GM12878 (cell line): Measurements from ENCODE around the gene STAMBPL1. TPM values are rescaled to one million over a fixed set of nuclear protein-coding genes. Genes with fewer than 3 reads are reported as not detected.

Experiments used
- ATAC-seq: fragments of 200-7000 bp; cut with Tn5 transposase; 3 replicates; pipeline ENCODE4 v1.9.1; 2020; ENCODE audit warnings: mild to moderate bottlenecking, moderate library complexity
- BruUV-seq: library from RNA; stranded (reverse); fragments of 400-500 nt; replicated peaks from 2 replicates; lab custom pipeline; 2021; lab: Mats Ljungman, UMichigan
- CTCF ChIA-PET: fragments of 300-600 bp; sonication (Branson Sonifier 250); formaldehyde crosslinking; extraction: SDS; loops from one replicate; lab custom pipeline; 2021; ENCODE audit warnings: inconsistent platforms; lab: Yijun Ruan, JAX
- POLR2A ChIA-PET: fragments of 350-600 bp; formaldehyde crosslinking; extraction: SDS; loops from one replicate; lab custom pipeline; 2021; ENCODE audit warnings: inconsistent platforms; lab: Charles Lee
- RAD21 ChIA-PET: fragments of 300-600 bp; sonication (Branson Sonifier 250); formaldehyde crosslinking; loops from one replicate; lab custom pipeline; 2023; ENCODE audit warnings: antibody characterized with exemption; ENCODE audit not compliant: unreplicated experiment; lab: Charles Lee
- SMC1A ChIA-PET: fragments of 300-600 bp; sonication (Branson Sonifier 250); formaldehyde crosslinking; loops from one replicate; lab custom pipeline; 2023; ENCODE audit not compliant: unreplicated experiment, uncharacterized antibody; lab: Charles Lee
- DNase-seq: peaks from one replicate; pipeline ENCODE4 v3.0.0-alpha.2; 2011; ENCODE audit warnings: low read depth, low spot score
- FAIRE-seq: peaks from 3 replicates; lab custom pipeline; 2011; peaks lifted over from hg19 to GRCh38; lab: Jason Lieb, UNC
- H2AFZ ChIP-seq: 2 replicates; pipeline ENCODE4 v1.6.0; 2011; ENCODE audit warnings: low read depth, low read length, control low read depth; ENCODE audit not compliant: control insufficient read depth
- H3K27ac ChIP-seq: 2 replicates; pipeline ENCODE4 v1.5.1; 2011; ENCODE audit warnings: control low read depth; ENCODE audit not compliant: control insufficient read depth, insufficient read depth
- H3K27me3 ChIP-seq, 2 experiments: replicated peaks in 1 of 2; 2 replicates each; pipeline versions ENCODE4 v1.6.0 to v1.6.1; 2011; ENCODE audit warnings: low read length in 1 of 2; ENCODE audit not compliant: control insufficient read depth in 2 of 2, insufficient read depth in 2 of 2
- H3K36me3 ChIP-seq, 2 experiments: 2 replicates each; pipeline ENCODE4 v1.5.1; 2011; ENCODE audit warnings: low read length in 1 of 2; ENCODE audit not compliant: control insufficient read depth in 2 of 2, insufficient read depth in 2 of 2
- H3K4me1 ChIP-seq: 2 replicates; pipeline ENCODE4 v1.6.1; 2011; ENCODE audit warnings: mild to moderate bottlenecking, low read length, moderate library complexity, mixed read lengths; ENCODE audit not compliant: control insufficient read depth, insufficient read depth
- H3K4me2 ChIP-seq: 2 replicates; pipeline ENCODE4 v1.6.0; 2011; ENCODE audit warnings: control low read depth; ENCODE audit not compliant: control insufficient read depth, insufficient read depth
- H3K4me3 ChIP-seq: fragments of 200-600 bp; sonication (generic); 2 replicates; pipeline ENCODE4 v1.5.1; 2016
- H3K79me2 ChIP-seq: 2 replicates; pipeline ENCODE4 v1.6.0; 2011; ENCODE audit warnings: low read length; ENCODE audit not compliant: control insufficient read depth, insufficient read depth
- H3K9ac ChIP-seq: 2 replicates; pipeline ENCODE4 v1.8.0; 2011; ENCODE audit warnings: low read length, control low read depth, mixed read lengths; ENCODE audit not compliant: control insufficient read depth, insufficient read depth
- H3K9me3 ChIP-seq: replicated peaks from 3 replicates; pipeline ENCODE4 v1.5.1; 2011; ENCODE audit warnings: mild to moderate bottlenecking, low read length; ENCODE audit not compliant: control insufficient read depth, insufficient read depth
- H4K20me1 ChIP-seq: 2 replicates; pipeline ENCODE4 v1.6.0; 2011; ENCODE audit not compliant: control insufficient read depth, insufficient read depth
- CREB1 ChIP-seq: IDR thresholded peaks from 2 replicates; pipeline ENCODE4 v1.6.1; 2012; ENCODE audit warnings: low read depth, mild to moderate bottlenecking, inconsistent platforms
- FOXK2 ChIP-seq: fragments of 450-650 bp; IDR thresholded peaks from 2 replicates; pipeline ENCODE4 v1.6.1; 2017; ENCODE audit warnings: mild to moderate bottlenecking, moderate library complexity
- GABPA ChIP-seq: IDR thresholded peaks from 2 replicates; pipeline ENCODE4 v1.6.1; 2014; ENCODE audit warnings: antibody characterized with exemption, low read depth, mild to moderate bottlenecking, inconsistent platforms
- MAX ChIP-seq: IDR thresholded peaks from 2 replicates; pipeline ENCODE4 v1.6.1; 2012; ENCODE audit warnings: low read depth, low read length, improper control_type of control experiment
- NFYA ChIP-seq: IDR thresholded peaks from 2 replicates; pipeline ENCODE4 v1.6.1; 2011; ENCODE audit warnings: low read depth, mild to moderate bottlenecking, low read length, improper control_type of control experiment, borderline replicate concordance
- RAD21 ChIP-seq: IDR thresholded peaks from 2 replicates; pipeline ENCODE4 v1.6.1; 2011; ENCODE audit warnings: mild to moderate bottlenecking, low read depth, low read length, moderate library complexity; ENCODE audit not compliant: insufficient read depth
- RAD51 ChIP-seq: fragments of 450-650 bp; IDR thresholded peaks from 2 replicates; pipeline ENCODE4 v1.6.1; 2016; ENCODE audit warnings: moderate library complexity, mild to moderate bottlenecking, inconsistent platforms
- TAF1 ChIP-seq: IDR thresholded peaks from 2 replicates; pipeline ENCODE4 v1.6.1; 2011; ENCODE audit warnings: mild to moderate bottlenecking, low read depth, low read length, borderline replicate concordance
- TARDBP ChIP-seq: IDR thresholded peaks from 2 replicates; pipeline ENCODE4 v1.6.1; 2016; ENCODE audit warnings: borderline replicate concordance
- ZNF207 ChIP-seq: fragments of 450-650 bp; IDR thresholded peaks from 2 replicates; pipeline ENCODE4 v1.6.1; 2014; ENCODE audit warnings: antibody characterized with exemption, mild to moderate bottlenecking, borderline replicate concordance
- ZNF217 ChIP-seq: fragments of 450-650 bp; IDR thresholded peaks from 2 replicates; pipeline ENCODE4 v1.6.1; 2017; ENCODE audit warnings: antibody characterized with exemption, mild to moderate bottlenecking
- ZNF687 ChIP-seq: fragments of 450-650 bp; IDR thresholded peaks from 2 replicates; pipeline ENCODE4 v1.6.1; 2017; ENCODE audit warnings: mild to moderate bottlenecking, moderate library complexity
- ZSCAN29 ChIP-seq: fragments of 450-650 bp; IDR thresholded peaks from 2 replicates; pipeline ENCODE4 v1.6.1; 2017; ENCODE audit warnings: mild to moderate bottlenecking, moderate library complexity
- WGBS: methylation state at CpG from one replicate; pipeline ENCODE4 v1.1.6; 2016; ENCODE audit warnings: low lambda C conversion rate; ENCODE audit not compliant: insufficient replicate concordance, insufficient coverage; ENCODE audit errors: missing lambda C conversion rate; 5-methylcytosine and 5-hydroxymethylcytosine counted together
- in situ Hi-C: fragments of 300-500 bp; cut with MboI; formaldehyde crosslinking; loops from 9 replicates; pipeline ENCODE4 v1.14.3; 2018; ENCODE audit warnings: mixed read lengths
- intact Hi-C: fragments of 100-400 bp; cut with micrococcal nuclease; formaldehyde crosslinking; loops from one replicate; pipeline ENCODE4 v1.14.2; 2022; ENCODE audit not compliant: unreplicated experiment
- polyA plus RNA-seq, 11 experiments: library from polyadenylated mRNA; depleted of rRNA in 4 of 11; unstranded in 6 of 11; stranded (reverse) in 5 of 11; fragments of >200 nt; fragmentation: Nextera tagmentation in 4 of 11; fragmentation: Illumina TruSeq in 1 of 11; extraction: Ambion mirVana in 4 of 11; extraction: Trizol in 1 of 11; gene quantifications; 1 replicate in 1 of 11; 2 replicates in 10 of 11; pipeline versions ENCODE4 v1.2.1 to v1.2.3, GENCODE V29; 2011 to 2016; ENCODE audit warnings: inconsistent platforms in 2 of 11, missing spikeins in 2 of 11, low read depth in 1 of 11
- total RNA-seq, 4 experiments: library from RNA; depleted of rRNA in 3 of 4; stranded (reverse); fragments of >200 nt in 3 of 4; fragmentation: Illumina TruSeq in 1 of 4; extraction: Trizol in 1 of 4; gene quantifications; 2 replicates each; pipeline versions ENCODE4 v1.2.1 to v1.2.3, GENCODE V29; 2013 to 2021
- TF ChIP-seq, protein P1 (sequence below): fragments of 450-650 bp; IDR thresholded peaks from 2 replicates; pipeline ENCODE4 v1.6.1; 2017; ENCODE audit warnings: low read depth, mild to moderate bottlenecking, moderate library complexity

The STAMBPL1 gene
- total and polyA plus RNA-seq, 10 of the 15 experiments (the other 5 are each of a cell fraction or from before 2014, with no cell fraction given), result 7.5 to 44.1 (median 25.4) TPM

DNA sequence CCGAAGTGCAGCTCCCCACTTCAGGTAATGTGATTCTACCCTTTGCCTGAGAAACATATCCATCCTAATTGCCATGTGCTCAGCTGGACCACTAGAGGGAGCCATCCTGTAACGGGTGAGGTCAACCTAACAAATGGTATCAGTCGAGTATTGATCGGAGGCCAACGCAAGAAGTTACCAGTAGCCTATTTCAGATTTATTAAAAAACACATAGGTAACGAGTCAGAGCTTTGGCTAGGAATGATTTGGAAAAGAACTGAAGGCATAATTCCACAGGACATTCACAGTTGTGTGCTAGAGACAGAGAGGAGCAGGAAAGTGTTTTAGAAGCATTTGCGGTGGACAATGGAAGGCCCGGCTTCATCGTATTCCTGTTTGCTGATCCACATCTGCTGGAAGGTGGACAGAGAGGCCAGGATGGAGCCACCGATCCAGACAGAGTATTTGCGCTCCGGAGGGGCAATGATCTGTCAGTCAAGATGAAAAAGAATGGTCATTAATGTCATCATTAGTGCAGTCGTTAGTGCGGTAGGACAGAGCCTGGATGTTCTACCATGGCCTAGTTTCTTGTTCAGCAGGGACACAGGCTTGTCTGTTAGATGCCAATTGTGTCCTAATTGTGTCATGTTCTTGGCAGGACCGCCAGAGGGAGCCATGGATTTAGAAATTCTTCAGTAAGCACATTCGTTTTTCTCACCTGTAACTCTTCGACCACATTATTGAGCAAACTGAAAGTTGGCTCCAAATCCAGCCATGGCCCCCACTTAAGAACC lies 55.0 kb downstream of the STAMBPL1 start:
- no TSS peak for BruUV-seq
- H3K9me3 ChIP-seq, result no peaks in the 10 kb centered on the region
- CTCF ChIA-PET, result interaction anchor here (0.6 to 12.8 kb wide), 70 partner anchors 10 to 482 kb away, joined by 3 to 895 read pairs (median 5); partner anchors contain the start of genes CH25H, FAS, IFIT5 and LIPA
- no peaks in the 10 kb centered on the region for H3K27me3 ChIP-seq
- in situ Hi-C loops, result loop anchor here (5.0 kb wide), 4 partner anchors 47 to 277 kb away; no protein-coding TSS in a partner anchor
- ATAC-seq (peak; percentile 82), FAIRE-seq (peak; percentile 83), DNase-seq (peak; percentile 69)
- no peak overlapping the region for H3K27ac ChIP-seq
- 38% methylated on average over 17 of the region's 17 CpGs for WGBS
- H2AFZ ChIP-seq, result peak overlapping the region; percentile 52
- H3K36me3 ChIP-seq, result peaks cover 0 to 11% of the 10 kb centered on the region in 2 experiments; a peak in 2 of 4 replicates
- SMC1A ChIA-PET, result interaction anchor here (0.6 to 10.3 kb wide), 45 partner anchors 9 to 1050 kb away, joined by 3 to 575 read pairs (median 5); partner anchors contain the start of genes CH25H, FAS and STAMBPL1
- peak overlapping the region; percentile 57; the same call in 1 of the 2 replicates for H3K4me2 ChIP-seq
- POLR2A ChIA-PET, result interaction anchor here (0.7 to 5.6 kb wide), 3 partner anchors 52 to 99 kb away, joined by 3 to 64 read pairs (median 7); no protein-coding TSS in a partner anchor
- H3K9ac ChIP-seq, result no peak overlapping the region
- H4K20me1 ChIP-seq, result no peaks in the 10 kb centered on the region
- intact Hi-C loops, result loop anchor here (1.0 to 2.0 kb wide), 5 partner anchors 52 to 370 kb away; no protein-coding TSS in a partner anchor
- peaks cover 2% of the 10 kb centered on the region; the same call in 1 of the 2 replicates for H3K79me2 ChIP-seq
- RAD21 ChIA-PET, result interaction anchor here (0.5 to 7.1 kb wide), 27 partner anchors 9 to 639 kb away, joined by 3 to 390 read pairs (median 6); partner anchors contain the start of gene CH25H
- H3K4me1 ChIP-seq, result peaks cover 21% of the 10 kb centered on the region
- H3K4me3 ChIP-seq, result no peak overlapping the region
- TF ChIP-seq ZNF687, result no peak
- no peak for TF ChIP-seq TAF1
- no peak for TF ChIP-seq ZNF207
- TF ChIP-seq RAD51, result no peak
- TF ChIP-seq MAX, result peak; percentile 39
- TF ChIP-seq GABPA, result no peak
- TF ChIP-seq RAD21, result peak; percentile 87
- TF ChIP-seq, protein P1, sequence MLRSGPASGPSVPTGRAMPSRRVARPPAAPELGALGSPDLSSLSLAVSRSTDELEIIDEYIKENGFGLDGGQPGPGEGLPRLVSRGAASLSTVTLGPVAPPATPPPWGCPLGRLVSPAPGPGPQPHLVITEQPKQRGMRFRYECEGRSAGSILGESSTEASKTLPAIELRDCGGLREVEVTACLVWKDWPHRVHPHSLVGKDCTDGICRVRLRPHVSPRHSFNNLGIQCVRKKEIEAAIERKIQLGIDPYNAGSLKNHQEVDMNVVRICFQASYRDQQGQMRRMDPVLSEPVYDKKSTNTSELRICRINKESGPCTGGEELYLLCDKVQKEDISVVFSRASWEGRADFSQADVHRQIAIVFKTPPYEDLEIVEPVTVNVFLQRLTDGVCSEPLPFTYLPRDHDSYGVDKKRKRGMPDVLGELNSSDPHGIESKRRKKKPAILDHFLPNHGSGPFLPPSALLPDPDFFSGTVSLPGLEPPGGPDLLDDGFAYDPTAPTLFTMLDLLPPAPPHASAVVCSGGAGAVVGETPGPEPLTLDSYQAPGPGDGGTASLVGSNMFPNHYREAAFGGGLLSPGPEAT, result 0 out of 2 replicates have a peak, but pooled peaks have one; percentile 17
- TF ChIP-seq CREB1, result no peak
- TF ChIP-seq NFYA, result no peak
- no peak for TF ChIP-seq ZSCAN29
- no peak for TF ChIP-seq FOXK2
- no peak for TF ChIP-seq TARDBP
- TF ChIP-seq ZNF217, result no peak
